ENCODE data around the gene RGP1. TPM values are rescaled to one million over a fixed set of nuclear protein-coding genes. Genes with fewer than 3 reads are reported as not detected.

The RGP1 gene
- total RNA-seq, 1 experiment from 2014 or later = 27.1 TPM

DNA sequence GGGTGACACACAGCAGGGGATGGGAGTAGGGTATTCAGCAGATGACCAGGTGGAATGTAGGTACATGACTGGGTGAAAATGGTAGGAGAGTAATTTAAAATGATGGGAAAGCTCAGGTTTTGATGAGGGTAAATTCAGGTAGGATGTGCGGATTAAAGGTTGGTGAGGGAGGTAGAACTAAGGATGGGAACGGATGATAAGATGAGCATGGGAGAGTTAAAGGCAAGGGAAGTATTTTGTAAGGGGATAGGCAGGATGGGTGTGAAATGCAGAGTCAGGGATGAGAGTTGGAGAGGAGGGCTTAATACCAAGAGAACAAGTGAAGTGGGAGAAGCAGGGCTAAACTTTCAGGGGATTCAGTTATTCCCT, 18.6 kb upstream of the RGP1 start:
- ChIA-PET CTCF (no interaction called here), POLR2A (interaction anchor here (3.1 kb wide), 1 partner anchor 73 kb away, joined by 31 read pairs; the partner anchor contains the start of genes CCDC107 and RMRP)
- TF ChIP-seq, protein P1, sequence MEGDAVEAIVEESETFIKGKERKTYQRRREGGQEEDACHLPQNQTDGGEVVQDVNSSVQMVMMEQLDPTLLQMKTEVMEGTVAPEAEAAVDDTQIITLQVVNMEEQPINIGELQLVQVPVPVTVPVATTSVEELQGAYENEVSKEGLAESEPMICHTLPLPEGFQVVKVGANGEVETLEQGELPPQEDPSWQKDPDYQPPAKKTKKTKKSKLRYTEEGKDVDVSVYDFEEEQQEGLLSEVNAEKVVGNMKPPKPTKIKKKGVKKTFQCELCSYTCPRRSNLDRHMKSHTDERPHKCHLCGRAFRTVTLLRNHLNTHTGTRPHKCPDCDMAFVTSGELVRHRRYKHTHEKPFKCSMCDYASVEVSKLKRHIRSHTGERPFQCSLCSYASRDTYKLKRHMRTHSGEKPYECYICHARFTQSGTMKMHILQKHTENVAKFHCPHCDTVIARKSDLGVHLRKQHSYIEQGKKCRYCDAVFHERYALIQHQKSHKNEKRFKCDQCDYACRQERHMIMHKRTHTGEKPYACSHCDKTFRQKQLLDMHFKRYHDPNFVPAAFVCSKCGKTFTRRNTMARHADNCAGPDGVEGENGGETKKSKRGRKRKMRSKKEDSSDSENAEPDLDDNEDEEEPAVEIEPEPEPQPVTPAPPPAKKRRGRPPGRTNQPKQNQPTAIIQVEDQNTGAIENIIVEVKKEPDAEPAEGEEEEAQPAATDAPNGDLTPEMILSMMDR (IDR thresholded peaks at IDR 0.05; ENCODE audit: insufficient read depth in 1 of 2, low read depth in 1 of 2, low read length in 1 of 2, severe bottlenecking in 1 of 2, unreplicated experiment in 1 of 2) = no peak
- no peak for DNase-seq
- H3K4me1 ChIP-seq = peaks cover 57% of the 10 kb centered on the region
- intact Hi-C loops (cut with micrococcal nuclease; ENCODE audit: unreplicated experiment) = loop anchor here (10.0 kb wide), 2 partner anchors 246 to 616 kb away; partner anchors contain the start of gene ATOSB
- Mint-ChIP-seq H3K27me3 (ENCODE audit: insufficient read depth, unreplicated experiment) (no peaks in the 10 kb centered on the region), H3K36me3 (ENCODE audit: insufficient read depth, unreplicated experiment) (peaks cover 44% of the 10 kb centered on the region), H3K9me3 (ENCODE audit: unreplicated experiment) (no peaks in the 10 kb centered on the region), H3K4me3 (ENCODE audit: unreplicated experiment) (no peak overlapping the region), H3K4me1 (ENCODE audit: low read depth, unreplicated experiment) (no peaks in the 10 kb centered on the region), H3K27ac (ENCODE audit: unreplicated experiment) (no peak overlapping the region)
- H3K4me3 ChIP-seq (ENCODE audit: low read depth, low read length) = peak overlapping the region; percentile 83
- peaks cover 1% of the 10 kb centered on the region for H3K36me3 ChIP-seq (ENCODE audit: control insufficient read depth, insufficient read depth, low read length)
- no TSS peak for BruUV-seq (replicated peaks)
- no peaks in the 10 kb centered on the region for H3K27me3 ChIP-seq (replicated peaks; ENCODE audit: control insufficient read depth, insufficient read depth, low read length)
- no peaks in the 10 kb centered on the region for H3K9me3 ChIP-seq

- H3K36me3 Mint-ChIP-seq (ENCODE audit: insufficient read depth, unreplicated experiment) = peaks cover 48% of the 10 kb centered on the region
- intact Hi-C loops (cut with micrococcal nuclease; ENCODE audit: unreplicated experiment) = loop anchor here (1.0 to 10.0 kb wide), 8 partner anchors 17 to 617 kb away; partner anchors contain the start of genes ATOSB, GBA2, RGP1 and TESK1
- CTCF ChIA-PET = interaction anchor here (0.6 to 2.8 kb wide), 10 partner anchors 17 to 223 kb away, joined by 3 to 19 read pairs (median 6); partner anchors contain the start of genes ARHGEF39, CCDC107, GBA2 and RGP1
- H3K4me3 ChIP-seq (ENCODE audit: low read depth, low read length) = peak overlapping the region; percentile 83
- peaks cover 46% of the 10 kb centered on the region for H3K4me1 ChIP-seq
- H3K9me3 ChIP-seq = no peaks in the 10 kb centered on the region
- TSS peak; percentile 46 for BruUV-seq (replicated peaks)
- no peaks in the 10 kb centered on the region for H3K4me1 Mint-ChIP-seq (ENCODE audit: low read depth, unreplicated experiment)
- TF ChIP-seq, protein P1 (IDR thresholded peaks at IDR 0.05; ENCODE audit: insufficient read depth in 1 of 2, low read depth in 1 of 2, low read length in 1 of 2, severe bottlenecking in 1 of 2, unreplicated experiment in 1 of 2) = no peak
- H3K27me3 ChIP-seq (replicated peaks; ENCODE audit: control insufficient read depth, insufficient read depth, low read length) = no peaks in the 10 kb centered on the region
- POLR2A ChIA-PET = interaction anchor here (0.6 to 3.1 kb wide), 14 partner anchors 9 to 231 kb away, joined by 3 to 41 read pairs (median 6); partner anchors contain the start of genes ARHGEF39, CA9, CCDC107 and GBA2
- no peak overlapping the region for H3K27ac Mint-ChIP-seq (ENCODE audit: unreplicated experiment)
- no peaks in the 10 kb centered on the region for H3K9me3 Mint-ChIP-seq (ENCODE audit: unreplicated experiment)
- no peak overlapping the region for H3K4me3 Mint-ChIP-seq (ENCODE audit: unreplicated experiment)
- peaks cover 1% of the 10 kb centered on the region for H3K36me3 ChIP-seq (ENCODE audit: control insufficient read depth, insufficient read depth, low read length)
- DNase-seq = no peak
- H3K27me3 Mint-ChIP-seq (ENCODE audit: insufficient read depth, unreplicated experiment) = no peaks in the 10 kb centered on the region
Observed at GRCh38 chr9:35731415-35732184, 17.5 kb upstream of the RGP1 start.

GRCh38 chr9:35732185-35732799, 16.8 kb upstream of the RGP1 start, which contains the start of the genes CREB3 and TLN1:
CREB3 (plus strand) TSS chr9:35732666; CDS start chr9:35732773, 107 bp downstream.
TLN1 (minus strand) TSS chr9:35732195; CDS start chr9:35725694, 6,501 bp downstream.
- H3K4me1 ChIP-seq = peaks cover 39% of the 10 kb centered on the region
- H3K4me1 Mint-ChIP-seq (ENCODE audit: low read depth, unreplicated experiment) = no peaks in the 10 kb centered on the region

More at GRCh38 chr9:35732185-35732799, 16.8 kb upstream of the RGP1 start, which contains the start of the genes CREB3 and TLN1:
- peaks cover 1% of the 10 kb centered on the region for H3K36me3 ChIP-seq (ENCODE audit: control insufficient read depth, insufficient read depth, low read length)
- peaks cover 50% of the 10 kb centered on the region for H3K36me3 Mint-ChIP-seq (ENCODE audit: insufficient read depth, unreplicated experiment)
- H3K4me3 Mint-ChIP-seq (ENCODE audit: unreplicated experiment) = no peak within 1 kb of the TSS
- intact Hi-C loops (cut with micrococcal nuclease; ENCODE audit: unreplicated experiment) = loop anchor here (1.0 to 10.0 kb wide), 8 partner anchors 17 to 617 kb away; partner anchors contain the start of genes ATOSB, GBA2, RGP1 and TESK1
- peak within 1 kb of the TSS; percentile 83 for H3K4me3 ChIP-seq (ENCODE audit: low read depth, low read length)
- no peaks in the 10 kb centered on the region for H3K9me3 ChIP-seq
- H3K27me3 ChIP-seq (replicated peaks; ENCODE audit: control insufficient read depth, insufficient read depth, low read length) = no peaks in the 10 kb centered on the region
- CTCF ChIA-PET = interaction anchor here (0.6 to 2.8 kb wide), 14 partner anchors 14 to 258 kb away, joined by 3 to 19 read pairs (median 4); partner anchors contain the start of genes ARHGEF39, CCDC107, GBA2 and RGP1
- no peak within 1 kb of the TSS for H3K27ac Mint-ChIP-seq (ENCODE audit: unreplicated experiment)
- POLR2A ChIA-PET = interaction anchor here (0.7 to 3.1 kb wide), 12 partner anchors 8 to 660 kb away, joined by 3 to 41 read pairs (median 6); partner anchors contain the start of genes ARHGEF39, CCDC107, GBA2 and HINT2
- no TSS peak for BruUV-seq (replicated peaks)
- DNase-seq = peak; percentile 98 to 99
- TF ChIP-seq, protein P1 (IDR thresholded peaks at IDR 0.05; ENCODE audit: insufficient read depth in 1 of 2, low read depth in 1 of 2, low read length in 1 of 2, severe bottlenecking in 1 of 2, unreplicated experiment in 1 of 2) = peak in 1 of 2 experiments; percentile 12
- no peaks in the 10 kb centered on the region for H3K9me3 Mint-ChIP-seq (ENCODE audit: unreplicated experiment)
- H3K27me3 Mint-ChIP-seq (ENCODE audit: insufficient read depth, unreplicated experiment) = no peaks in the 10 kb centered on the region

All from Caco-2 (cell line).